ENCODE measurements around the gene KRT15.
"Not testable (repeated sequence)": the region's sequence is repeated elsewhere in the genome, so short reads cannot be mapped to it uniquely, and the experiment has no call there.

Gene KRT15

GRCh38 chr17:41544491-41544892 is 25.8 kb upstream of the KRT15 start:
- Histone ChIP-seq H3K36me3 (no peaks in the 10 kb centered on the region), H3K9me3 (no peaks in the 10 kb centered on the region), H3K4me3 (ENCODE audit: low read depth in 1 of 2, low read length in 1 of 2) (no peak overlapping the region), H3K27me3 (peaks cover 31% of the 10 kb centered on the region), H3K27ac (no peak overlapping the region), H3K4me1 (ENCODE audit: control insufficient read depth in 1 of 2, insufficient read depth in 1 of 2, low read depth in 1 of 2, low read length in 1 of 2) (peaks cover 12 to 19% of the 10 kb centered on the region in 2 experiments)
- TF ChIP-seq CTCF (IDR thresholded peaks at IDR 0.05), result no peak

- H3K27ac ChIP-seq; H3K36me3 ChIP-seq; H3K9me3 ChIP-seq; H3K4me1 ChIP-seq (ENCODE audit: control insufficient read depth in 1 of 2, insufficient read depth in 1 of 2, low read depth in 1 of 2, low read length in 1 of 2); H3K4me3 ChIP-seq (ENCODE audit: low read depth in 1 of 2, low read length in 1 of 2): not testable (repeated sequence)
- H3K27me3 ChIP-seq, result peaks cover 26% of the 10 kb centered on the region
Observed at GRCh38 chr17:41542786-41543185, 24.1 kb upstream of the KRT15 start.

GRCh38 chr17:41542357-41542756 is 23.7 kb upstream of the KRT15 start:
- no peaks in the 10 kb centered on the region for H3K36me3 ChIP-seq
- no peak overlapping the region for H3K27ac ChIP-seq
- no peak for TF ChIP-seq CTCF (IDR thresholded peaks at IDR 0.05)
- no peaks in the 10 kb centered on the region for H3K9me3 ChIP-seq
- H3K27me3 ChIP-seq, result peaks cover 26% of the 10 kb centered on the region
- H3K4me1 ChIP-seq (ENCODE audit: control insufficient read depth in 1 of 2, insufficient read depth in 1 of 2, low read depth in 1 of 2, low read length in 1 of 2), result no peaks in the 10 kb centered on the region
- no peak overlapping the region for H3K4me3 ChIP-seq (ENCODE audit: low read depth in 1 of 2, low read length in 1 of 2)

GRCh38 chr17:41540921-41541625 is 22.4 kb upstream of the KRT15 start:
- H3K9me3 ChIP-seq, result no peaks in the 10 kb centered on the region
- no peak for TF ChIP-seq CTCF (IDR thresholded peaks at IDR 0.05)
- peaks cover 32% of the 10 kb centered on the region for H3K27me3 ChIP-seq
- H3K4me3 ChIP-seq (ENCODE audit: low read depth in 1 of 2, low read length in 1 of 2), result no peak overlapping the region
- H3K4me1 ChIP-seq (ENCODE audit: control insufficient read depth in 1 of 2, insufficient read depth in 1 of 2, low read depth in 1 of 2, low read length in 1 of 2), result no peaks in the 10 kb centered on the region
- no peak overlapping the region for H3K27ac ChIP-seq
- no peaks in the 10 kb centered on the region for H3K36me3 ChIP-seq

- peaks cover 41% of the 10 kb centered on the region for H3K27me3 ChIP-seq
- H3K27ac ChIP-seq, result no peak overlapping the region
- TF ChIP-seq CTCF (IDR thresholded peaks at IDR 0.05), result no peak
- no peaks in the 10 kb centered on the region for H3K36me3 ChIP-seq
- no peaks in the 10 kb centered on the region for H3K4me1 ChIP-seq (ENCODE audit: control insufficient read depth in 1 of 2, insufficient read depth in 1 of 2, low read depth in 1 of 2, low read length in 1 of 2)
- H3K4me3 ChIP-seq (ENCODE audit: low read depth in 1 of 2, low read length in 1 of 2), result no peak overlapping the region
- H3K9me3 ChIP-seq, result no peaks in the 10 kb centered on the region
Observed at GRCh38 chr17:41539979-41540701, 21.4 kb upstream of the KRT15 start.

- TF ChIP-seq CTCF (IDR thresholded peaks at IDR 0.05), result no peak
- Histone ChIP-seq H3K4me3 (ENCODE audit: low read depth in 1 of 2, low read length in 1 of 2) (no peak overlapping the region), H3K27me3 (peaks cover 50% of the 10 kb centered on the region), H3K4me1 (ENCODE audit: control insufficient read depth in 1 of 2, insufficient read depth in 1 of 2, low read depth in 1 of 2, low read length in 1 of 2) (no peaks in the 10 kb centered on the region), H3K36me3 (no peaks in the 10 kb centered on the region), H3K9me3 (no peaks in the 10 kb centered on the region), H3K27ac (no peak overlapping the region)
Observed at GRCh38 chr17:41539071-41539492, 20.4 kb upstream of the KRT15 start.
